Stimulated activated CD4-positive, alpha-beta T cell treated with anti-CD3 and anti-CD28 coated beads, Interleukin-1b, Interleukin-23, amount 100 ng/mL, for 1 hour (primary cell): Measurements from ENCODE around the gene MT1X.

ENCODE experiments used
- DNase-seq, 2 donors: peaks; one replicate each; pipeline ENCODE4 v3.0.0-alpha.2; 2020; ENCODE audit warnings: low read depth in 2 of 2

Gene MT1X

DNA sequence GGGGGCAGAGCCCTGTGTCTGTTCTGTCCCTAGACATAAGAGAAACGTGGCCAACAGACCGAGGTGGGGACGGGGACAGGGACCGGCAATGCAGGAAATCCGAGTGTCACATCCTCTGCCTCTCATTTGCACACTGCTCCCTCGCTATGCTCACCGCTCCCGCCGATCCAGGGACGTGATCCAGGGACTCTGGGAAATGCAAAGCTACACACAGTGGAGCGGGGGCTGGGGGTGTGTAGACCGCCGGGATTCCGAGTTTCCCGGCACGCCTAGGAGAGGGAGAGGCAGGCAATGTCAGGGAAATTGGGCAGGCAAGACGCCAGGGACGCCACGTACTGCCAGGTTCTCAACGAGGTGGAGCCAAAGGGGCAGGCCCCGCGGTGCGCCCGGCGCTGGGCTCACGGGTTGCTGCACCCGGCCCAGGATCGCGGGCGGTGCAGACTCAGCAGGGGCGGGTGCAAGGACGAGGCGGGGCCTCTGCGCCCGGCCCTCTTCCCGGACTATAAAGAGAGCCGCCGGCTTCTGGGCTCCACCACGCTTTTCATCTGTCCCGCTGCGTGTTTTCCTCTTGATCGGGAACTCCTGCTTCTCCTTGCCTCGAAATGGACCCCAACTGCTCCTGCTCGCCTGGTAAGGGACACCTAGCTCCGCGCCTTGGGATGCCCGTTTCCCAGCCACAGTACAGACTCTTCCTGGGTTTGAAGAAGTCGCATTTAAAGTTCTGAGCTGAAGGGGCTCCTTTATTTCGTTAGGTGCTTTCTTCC is at the start of gene MT1X:
Gene MT1X, plus strand, starts transcription at position 532 of the 764 bp plus-strand sequence. Its CDS starts 71 bp downstream, at position 603.
- peak; percentile 68 to 87 for DNase-seq

DNA sequence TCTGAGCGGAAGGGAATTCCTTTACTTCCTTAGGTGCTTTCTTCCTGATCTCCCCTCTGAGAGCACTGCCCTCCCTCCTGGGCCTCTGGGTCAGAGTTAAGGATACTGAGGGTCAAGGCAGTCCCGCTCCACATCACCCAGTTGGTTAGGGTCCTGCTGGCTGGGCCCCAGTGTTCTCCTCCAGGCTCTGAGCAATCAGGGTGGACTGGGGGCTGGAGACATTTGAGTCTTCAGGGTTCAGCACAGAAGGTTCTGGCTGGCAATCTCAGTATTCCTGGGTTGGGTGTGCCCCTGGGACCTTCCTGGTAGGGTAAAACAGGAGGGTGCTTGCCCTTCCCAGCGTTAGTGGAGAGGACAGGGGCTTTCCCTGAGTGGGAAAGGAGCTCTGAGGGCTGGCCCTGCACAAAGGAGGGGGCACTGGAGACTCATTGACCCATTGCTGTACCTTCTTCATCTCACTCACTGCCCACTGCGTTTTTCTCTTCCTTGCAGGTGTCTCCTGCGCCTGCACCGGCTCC is 49.4 kb upstream of the MT1X start:
- DNase-seq, result no peak

DNA sequence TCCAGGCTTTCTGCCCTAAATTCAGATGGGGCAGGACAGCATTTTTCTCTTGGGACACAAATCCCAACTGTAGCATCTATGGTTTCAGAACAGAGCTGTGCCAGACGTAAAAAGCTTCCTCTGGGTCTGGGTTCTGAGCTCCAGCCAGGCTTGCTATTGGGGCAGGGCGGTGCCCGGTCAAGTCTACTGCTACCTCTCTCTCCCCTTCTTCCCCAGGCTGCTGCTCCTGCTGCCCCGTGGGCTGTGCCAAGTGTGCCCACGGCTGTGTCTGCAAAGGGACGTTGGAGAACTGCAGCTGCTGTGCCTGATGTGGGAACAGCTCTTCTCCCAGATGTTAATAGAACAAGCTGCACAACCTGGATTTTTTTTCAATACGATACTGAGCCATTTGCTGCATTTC is 48.7 kb upstream of the MT1X start:
- no peak for DNase-seq

DNA sequence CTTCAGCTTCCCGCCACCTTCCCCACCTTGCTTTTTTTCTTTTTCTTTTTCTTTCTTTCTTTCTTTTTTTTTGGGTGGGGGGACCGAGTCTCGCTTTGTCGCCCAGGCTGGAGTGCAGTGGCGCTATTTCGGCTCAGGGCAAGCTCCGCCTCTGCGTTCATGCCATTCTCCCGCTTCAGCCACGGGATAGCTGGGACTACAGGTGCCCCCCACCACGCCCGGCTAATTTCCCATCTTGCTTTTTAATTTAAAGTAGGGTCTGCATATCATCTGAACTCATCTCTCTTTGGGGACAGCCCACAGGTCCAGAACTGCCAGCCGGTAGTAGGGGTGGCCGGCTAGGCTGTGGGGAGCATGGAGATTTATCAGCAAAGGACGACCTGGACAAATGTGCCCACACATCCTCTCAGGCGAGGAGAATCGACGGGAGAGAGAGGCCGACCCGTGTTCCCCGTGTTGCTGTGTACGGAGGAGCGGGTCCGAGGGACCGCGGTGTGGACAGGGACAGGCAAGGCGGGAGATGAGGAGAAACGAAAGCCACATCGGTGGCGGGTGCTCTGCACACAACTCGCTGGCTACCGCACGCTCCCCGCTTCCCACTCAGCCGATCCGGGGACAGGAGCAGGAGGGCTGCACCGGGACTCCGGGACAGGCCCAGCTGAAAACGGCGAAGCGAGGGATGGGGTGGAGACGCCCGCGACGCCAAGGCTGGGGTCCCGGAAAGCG is 47.4 kb upstream of the MT1X start:
- no peak for DNase-seq

DNA sequence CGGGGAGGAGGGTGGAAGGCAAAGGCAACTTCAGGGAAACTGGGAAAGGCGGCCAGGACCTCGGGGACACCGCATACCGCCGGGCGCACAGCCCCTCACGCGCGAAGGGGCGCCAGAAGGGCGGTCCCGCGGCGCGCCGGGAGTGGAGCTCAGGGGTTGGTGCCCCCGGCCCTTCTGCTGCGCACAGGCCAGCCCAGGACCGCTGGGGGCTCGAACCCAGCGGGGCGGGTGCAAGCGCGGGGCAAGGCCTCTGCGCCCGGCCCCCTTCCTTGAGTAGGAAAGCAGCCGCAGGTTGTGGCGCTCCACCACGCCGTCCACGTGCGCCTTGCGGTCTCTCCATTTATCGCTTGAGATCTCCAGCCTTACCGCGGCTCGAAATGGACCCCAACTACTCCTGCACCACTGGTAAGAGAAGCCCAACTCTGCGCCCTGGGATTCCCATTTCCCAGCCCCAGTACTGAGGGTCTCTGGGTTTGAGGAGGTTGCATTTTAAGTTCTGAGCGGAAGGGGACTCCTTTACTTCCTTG is 46.8 kb upstream of the MT1X start:
- DNase-seq, result no peak

DNA sequence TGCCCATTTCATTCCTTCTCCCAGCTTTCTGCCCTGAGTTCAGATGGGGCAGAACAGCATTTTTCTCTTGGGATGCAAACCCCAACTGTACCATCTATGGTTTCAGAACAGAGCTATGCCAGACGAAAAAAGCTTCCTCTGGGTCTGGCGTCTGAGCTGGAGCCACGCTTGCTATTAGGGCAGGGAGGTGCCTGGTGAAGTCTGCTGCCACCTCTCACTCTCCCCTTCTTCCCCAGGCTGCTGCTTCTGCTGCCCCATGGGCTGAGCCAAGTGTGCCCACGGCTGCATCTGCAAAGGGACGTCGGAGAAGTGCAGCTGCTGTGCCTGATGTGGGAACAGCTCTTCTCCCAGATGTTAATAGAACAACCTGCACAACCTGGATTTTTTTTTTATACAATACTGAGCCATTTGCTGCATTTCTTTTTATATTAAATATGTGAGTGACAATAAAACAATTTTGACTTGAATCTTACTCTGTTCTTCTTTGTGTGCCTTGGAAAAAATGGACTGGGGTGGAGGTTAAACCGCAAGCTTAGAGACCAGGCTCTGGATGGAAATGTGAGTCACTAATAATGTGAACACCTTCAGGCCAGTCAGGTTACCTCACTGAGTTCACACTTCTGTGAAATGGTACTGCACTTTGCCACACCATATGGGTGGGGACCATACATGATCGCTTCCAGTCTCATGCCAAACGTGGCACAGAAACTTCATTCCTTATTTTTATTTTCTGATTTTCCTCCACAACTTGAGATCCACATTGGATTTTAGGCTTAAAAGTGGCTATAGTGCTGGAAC is 45.5 kb upstream of the MT1X start:
- no peak for DNase-seq

DNA sequence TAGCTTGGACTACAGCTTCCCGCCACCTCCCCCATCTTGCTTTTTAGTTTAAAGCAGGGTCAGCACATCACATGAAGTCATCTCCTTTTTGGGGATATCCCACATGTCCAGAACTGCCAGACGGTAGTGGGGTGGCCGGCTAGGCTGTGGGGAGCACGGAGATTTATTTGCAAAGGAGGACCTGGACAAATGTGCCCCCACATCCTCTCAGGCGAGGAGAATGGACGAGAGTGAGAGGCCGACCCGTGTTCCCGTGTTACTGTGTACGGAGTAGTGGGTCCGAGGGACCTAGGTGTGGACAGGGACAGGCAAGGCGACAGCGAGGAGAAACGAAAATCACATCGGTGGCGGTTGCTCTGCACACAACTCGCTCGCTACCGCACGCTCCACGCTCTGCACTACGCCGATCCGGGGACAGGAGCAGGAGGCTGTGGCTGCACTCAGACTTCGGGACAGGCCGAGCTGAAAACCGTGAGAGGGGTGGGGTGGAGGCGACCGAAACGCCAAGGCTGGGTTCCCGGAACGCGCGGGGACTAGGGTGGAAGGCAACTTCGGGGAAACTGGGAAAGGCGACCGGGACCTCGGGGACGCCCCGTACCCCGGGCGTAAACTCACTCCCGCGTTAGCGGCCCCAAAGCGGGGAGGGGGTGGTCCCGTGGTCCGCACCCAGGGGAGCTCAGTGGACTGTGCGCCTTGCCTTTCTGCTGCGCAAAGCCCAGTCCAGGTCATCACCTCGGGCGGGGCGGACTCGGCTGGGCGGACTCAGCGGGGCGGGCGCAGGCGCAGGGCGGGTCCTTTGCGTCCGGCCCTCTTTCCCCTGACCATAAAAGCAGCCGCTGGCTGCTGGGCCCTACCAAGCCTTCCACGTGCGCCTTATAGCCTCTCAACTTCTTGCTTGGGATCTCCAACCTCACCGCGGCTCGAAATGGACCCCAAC is 44.2 kb upstream of the MT1X start, which contains the start of gene MT1A:
Gene MT1A, plus strand, starts transcription at position 853 of the 937 bp plus-strand sequence. Its CDS starts 73 bp downstream, at position 926.
- no peak for DNase-seq

DNA sequence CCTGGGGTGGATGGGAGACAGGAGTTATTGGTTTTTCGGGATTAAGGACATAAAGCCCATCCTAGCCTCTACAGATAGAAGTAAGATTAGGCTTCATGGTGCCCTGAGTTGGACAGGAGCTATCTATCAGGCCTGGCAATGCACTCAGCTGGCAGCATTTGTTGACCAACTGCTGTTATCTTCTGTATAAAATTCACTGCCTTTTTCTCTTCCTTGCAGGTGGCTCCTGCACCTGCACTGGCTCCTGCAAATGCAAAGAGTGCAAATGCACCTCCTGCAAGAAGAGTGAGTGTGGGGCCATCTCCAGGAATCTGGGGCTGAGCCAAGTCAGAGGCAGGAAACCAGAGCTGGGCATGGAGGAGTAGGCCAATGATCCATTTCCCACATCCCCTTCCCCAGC is 43.2 kb upstream of the MT1X start:
- no peak for DNase-seq

DNA sequence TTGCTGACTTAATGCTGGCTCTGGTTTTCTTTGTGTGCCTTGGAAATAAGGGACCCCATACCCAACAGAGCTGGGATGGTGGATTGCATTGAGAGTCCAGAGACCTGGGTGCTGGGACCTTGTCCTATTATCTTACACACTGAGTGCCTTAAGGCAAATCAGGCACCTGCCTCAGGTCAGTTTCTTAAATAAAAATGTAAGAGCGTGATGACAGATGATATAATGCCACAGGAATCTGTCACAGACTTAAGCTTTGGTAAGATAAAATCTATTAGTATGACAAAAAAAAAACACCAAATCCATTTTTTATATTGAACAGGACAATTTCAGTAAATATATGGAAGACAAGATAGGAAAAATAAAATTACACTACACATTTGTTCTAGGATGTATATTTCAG is 42.2 kb upstream of the MT1X start:
- no peak for DNase-seq

DNA sequence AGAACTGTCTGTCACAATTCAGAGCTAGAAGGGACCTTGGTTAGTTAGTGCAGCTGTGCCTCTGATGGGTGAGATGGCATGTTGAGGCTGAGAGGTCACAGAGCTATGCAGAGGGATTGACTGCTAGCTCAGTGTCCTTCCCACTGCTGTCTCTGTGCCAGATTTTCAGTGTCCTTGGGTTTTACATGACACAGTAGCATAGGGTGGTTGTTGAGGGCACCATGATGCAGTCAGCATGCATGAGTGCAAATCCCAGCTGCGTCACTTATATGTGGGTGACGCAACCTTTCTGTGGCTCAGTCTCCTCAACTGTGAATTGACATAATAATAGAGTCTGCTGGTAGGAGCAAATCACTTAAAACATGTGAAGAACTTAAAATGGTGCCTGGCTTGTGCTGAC is 41.1 kb upstream of the MT1X start:
- DNase-seq, result no peak

DNA sequence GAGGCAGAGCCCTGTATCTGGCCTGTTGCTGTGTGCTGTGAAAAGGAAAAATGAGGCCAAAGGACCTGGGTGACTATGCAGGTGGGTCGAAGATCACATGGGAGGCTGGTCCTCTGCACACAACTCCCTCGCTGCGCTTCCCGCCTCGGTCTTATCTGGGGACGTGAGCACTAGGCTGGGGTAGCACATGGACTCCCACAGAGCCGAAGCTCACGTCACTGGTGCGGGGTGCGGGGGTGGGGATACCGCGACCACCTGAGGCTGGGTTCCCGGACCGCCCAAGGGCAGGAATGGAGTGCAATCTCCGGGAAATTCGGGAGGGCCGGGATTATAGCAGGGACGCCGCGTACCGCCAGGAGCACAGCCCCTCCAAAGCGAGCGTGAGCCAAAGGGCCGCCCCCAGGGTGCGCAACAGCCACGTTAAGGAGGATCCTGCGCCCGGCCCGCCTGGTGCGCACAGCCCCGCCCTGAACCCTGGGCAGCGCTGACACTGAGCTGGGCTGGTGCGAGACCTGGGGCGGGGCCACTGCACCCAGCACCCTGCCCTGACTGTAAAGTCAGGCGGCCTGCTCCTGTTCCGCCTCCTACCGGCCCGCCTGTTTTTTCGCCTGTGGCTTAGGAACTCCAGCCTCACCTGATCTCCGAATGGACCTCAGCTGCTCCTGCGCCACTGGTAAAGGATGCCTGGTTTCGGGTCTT is 39.0 kb upstream of the MT1X start:
- DNase-seq, result peak; percentile 29 to 45

DNA sequence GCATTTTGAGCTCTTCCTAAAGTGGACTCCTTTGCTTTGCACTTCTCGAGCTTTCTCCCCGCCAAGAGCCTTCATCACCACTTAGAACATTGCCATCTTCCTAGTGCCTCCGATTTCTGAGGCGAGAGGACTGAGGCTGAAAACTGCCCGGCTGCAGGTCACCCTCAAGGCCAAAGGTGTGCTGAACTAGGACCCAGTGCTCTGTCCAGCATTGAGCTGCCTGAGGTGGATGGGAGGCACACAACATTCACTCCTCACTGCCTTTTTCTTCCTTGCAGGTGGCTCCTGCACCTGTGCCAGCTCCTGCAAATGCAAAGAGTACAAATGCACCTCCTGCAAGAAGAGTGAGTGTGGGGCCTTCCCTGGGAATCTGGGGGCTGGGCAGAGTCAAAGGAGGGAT is 38.4 kb upstream of the MT1X start:
- no peak for DNase-seq

DNA sequence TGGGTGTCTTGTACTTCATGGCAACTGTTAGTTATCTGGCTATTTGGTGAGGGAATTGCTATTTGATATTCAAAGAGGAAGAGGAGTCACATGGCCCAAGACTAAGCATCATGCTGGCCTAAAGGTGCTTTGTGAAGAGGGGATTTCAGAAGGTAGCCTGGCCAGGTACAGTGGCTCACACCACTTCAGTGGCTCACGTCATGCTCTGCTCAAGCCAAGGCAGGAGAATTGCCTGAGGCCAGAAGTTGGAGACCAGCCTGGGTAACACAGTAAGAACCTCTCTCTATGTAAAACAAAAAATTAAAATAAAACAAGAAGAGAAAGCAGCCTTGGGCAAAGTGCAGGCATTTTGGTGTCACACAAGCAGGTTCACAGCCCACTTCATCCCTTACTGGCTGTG is 37.0 kb upstream of the MT1X start:
- DNase-seq, result no peak

DNA sequence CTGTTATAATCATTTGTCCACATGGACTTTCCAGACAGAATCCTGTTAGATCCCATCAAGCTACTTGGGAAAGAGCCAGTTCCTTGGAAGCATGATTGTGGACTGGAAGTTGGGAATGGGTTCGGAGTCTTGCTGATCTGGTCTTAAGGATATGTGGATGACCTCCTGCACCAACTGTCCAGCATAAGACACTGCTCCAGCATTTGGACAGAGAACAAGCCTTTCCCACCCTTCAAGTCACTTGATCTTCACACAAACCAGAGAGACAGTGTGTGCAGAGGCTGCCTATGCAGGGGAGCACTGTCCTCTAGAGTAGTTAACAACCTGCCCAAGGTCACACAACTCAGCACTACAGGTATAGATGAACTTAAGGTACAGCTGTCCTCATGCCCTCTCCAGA is 36.4 kb upstream of the MT1X start:
- DNase-seq, result no peak

DNA sequence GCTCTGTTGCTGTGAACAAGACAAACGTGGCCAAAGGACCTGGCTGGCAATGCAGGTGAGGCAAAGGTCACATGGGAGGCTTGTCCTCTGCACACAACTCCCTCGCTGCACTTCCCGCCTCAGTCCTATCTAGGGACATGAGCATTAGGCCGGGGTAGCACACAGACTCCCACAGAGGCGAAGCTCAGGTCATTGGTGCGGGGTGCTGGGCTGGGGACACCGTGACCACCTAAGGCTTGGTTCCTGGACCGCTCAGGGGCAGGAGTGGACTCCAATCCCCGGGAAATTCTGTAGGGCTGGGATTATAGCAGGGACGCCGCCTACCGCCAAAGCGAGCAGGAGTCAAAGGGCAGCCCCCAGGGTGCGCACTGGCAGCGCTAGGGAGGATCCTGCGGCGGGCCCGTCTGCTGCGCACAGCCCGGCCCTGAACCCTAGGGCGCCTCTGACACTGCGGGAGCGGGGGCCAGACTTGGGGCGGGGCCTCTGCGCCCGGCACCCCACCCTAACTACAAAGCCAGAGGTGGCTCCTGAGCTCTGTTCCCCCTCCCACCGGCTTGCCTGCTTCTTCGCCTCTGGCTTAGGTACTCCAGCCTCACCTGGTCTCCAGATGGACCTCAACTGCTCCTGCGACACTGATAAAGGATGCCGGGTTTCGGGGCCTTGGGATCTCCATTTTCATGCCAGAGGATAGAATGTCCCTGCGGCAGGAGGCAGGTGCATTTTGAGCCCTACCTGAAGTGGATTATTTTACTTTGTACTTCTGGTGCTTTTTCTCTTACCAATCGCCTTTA is 34.4 kb upstream of the MT1X start:
- no peak for DNase-seq

DNA sequence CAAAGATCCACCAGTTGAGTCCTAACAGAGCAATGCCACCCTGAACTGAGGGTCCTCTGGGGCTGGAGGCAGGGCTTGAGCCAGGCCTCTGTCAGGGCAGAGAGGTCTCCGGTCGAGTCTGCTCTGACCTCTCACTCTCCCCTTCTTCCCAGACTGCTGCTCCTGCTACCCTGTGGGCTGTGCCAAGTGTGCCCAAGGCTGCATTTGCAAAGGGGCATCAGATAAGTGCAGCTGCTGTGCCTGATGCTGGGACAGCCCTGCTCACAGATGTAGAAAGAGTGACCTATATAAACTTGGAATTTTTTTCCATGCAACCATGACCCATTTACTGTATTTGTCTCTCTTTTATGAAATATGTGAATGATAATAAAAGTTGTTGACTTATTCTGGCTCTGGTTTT is 33.0 kb upstream of the MT1X start:
- no peak for DNase-seq

DNA sequence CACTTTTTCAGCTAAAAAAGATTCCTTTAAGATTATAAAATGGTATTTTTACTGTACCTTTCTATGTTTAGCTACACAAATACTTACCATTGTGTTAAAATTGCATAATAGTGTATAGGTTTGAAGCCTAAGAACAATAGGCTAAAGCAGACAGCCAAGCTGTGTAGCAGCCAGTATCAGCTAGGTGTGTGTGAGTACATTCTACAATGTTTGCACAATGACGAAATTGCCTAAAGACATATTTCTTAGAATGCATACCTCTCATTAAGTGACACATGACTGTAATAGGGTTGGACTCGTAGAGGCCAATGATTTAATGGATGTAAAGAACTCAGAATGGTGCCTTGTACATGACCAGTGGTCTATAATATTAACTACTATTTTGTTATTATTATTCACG is 32.5 kb upstream of the MT1X start:
- DNase-seq, result no peak

DNA sequence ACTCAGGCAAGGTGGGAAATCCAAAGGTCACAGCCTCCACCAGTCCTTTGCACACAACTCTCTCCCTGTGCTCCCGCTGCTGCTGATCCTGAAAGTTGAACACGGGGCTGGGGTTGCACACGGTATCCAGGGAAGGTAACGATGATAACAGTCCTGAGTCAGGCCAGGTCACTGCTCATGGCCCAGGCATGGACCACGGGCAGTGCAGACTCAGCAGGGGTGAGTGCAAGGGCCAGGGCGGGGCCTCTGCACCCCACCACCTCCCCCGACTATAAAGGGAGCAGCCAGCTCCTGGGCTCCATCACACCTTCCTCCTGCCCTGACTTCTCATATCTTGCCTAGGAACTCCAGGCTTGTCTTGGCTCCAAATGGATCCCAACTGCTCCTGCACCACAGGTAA is 30.7 kb upstream of the MT1X start, which contains the start of gene MT1B:
Gene MT1B, plus strand, starts transcription at position 301 of the 400 bp plus-strand sequence. Its CDS starts 68 bp downstream, at position 369.
- DNase-seq, result no peak

DNA sequence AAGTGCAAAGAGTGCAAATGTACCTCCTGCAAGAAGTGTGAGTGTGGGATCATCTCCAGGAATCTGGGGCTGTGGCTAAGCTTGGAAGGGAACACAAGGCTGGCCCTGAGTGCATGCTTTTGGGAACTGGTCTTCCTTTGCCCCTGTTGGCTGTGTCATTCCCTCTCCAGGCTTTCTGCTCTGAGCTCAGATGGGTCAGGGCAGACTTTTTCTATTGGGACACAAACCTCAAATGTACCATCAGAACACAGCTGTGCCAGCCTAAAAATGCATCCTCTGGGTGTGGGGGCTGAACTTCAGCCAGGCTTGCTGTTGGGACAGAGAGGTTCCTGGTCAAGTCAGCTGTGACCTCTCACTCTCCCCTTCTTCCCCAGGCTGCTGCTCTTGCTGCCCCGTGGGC is 29.7 kb upstream of the MT1X start:
- no peak for DNase-seq
